Measurements from ENCODE around the gene TMEM239.

The TMEM239 gene

DNA sequence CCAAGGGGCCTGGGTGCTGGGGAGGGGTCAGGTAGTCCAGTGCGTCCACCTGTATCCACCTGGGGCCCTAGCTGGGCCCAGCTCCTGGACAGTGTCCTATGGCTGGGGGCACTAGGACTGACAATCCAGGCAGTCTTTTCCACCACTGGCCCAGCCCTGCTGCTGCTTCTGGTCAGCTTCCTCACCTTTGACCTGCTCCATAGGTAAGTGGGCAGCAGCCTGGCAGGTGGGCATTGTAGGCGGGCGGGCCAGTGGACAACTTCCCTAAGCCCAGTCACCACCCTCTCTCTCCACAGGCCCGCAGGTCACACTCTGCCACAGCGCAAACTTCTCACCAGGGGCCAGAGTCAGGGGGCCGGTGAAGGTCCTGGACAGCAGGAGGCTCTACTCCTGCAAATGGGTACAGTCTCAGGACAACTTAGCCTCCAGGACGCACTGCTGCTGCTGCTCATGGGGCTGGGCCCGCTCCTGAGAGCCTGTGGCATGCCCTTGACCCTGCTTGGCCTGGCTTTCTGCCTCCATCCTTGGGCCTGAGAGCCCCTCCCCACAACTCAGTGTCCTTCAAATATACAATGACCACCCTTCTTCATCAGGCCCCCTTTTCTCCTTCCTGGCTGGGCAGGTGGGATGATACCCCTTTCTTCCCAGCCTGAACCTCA lies 793 bp upstream of the TMEM239 start:
- no peaks in the 10 kb centered on the region for H3K36me3 ChIP-seq (ENCODE audit: control insufficient read depth, insufficient read depth, low read length, severe bottlenecking)
- DNase-seq (ENCODE audit: low read depth): no peak
- H3K9me3 ChIP-seq (ENCODE audit: control insufficient read depth, low read length): peaks cover 14% of the 10 kb centered on the region
- peaks cover 66% of the 10 kb centered on the region for H3K4me1 ChIP-seq (ENCODE audit: control insufficient read depth, insufficient read depth, low read length)
- H3K9ac ChIP-seq (ENCODE audit: low read length): peak overlapping the region; percentile 51
- no peaks in the 10 kb centered on the region for H3K27me3 ChIP-seq (replicated peaks; ENCODE audit: control insufficient read depth, insufficient read depth, low read length)
- H3K4me3 ChIP-seq (ENCODE audit: low read length): peak overlapping the region; percentile 48

DNA sequence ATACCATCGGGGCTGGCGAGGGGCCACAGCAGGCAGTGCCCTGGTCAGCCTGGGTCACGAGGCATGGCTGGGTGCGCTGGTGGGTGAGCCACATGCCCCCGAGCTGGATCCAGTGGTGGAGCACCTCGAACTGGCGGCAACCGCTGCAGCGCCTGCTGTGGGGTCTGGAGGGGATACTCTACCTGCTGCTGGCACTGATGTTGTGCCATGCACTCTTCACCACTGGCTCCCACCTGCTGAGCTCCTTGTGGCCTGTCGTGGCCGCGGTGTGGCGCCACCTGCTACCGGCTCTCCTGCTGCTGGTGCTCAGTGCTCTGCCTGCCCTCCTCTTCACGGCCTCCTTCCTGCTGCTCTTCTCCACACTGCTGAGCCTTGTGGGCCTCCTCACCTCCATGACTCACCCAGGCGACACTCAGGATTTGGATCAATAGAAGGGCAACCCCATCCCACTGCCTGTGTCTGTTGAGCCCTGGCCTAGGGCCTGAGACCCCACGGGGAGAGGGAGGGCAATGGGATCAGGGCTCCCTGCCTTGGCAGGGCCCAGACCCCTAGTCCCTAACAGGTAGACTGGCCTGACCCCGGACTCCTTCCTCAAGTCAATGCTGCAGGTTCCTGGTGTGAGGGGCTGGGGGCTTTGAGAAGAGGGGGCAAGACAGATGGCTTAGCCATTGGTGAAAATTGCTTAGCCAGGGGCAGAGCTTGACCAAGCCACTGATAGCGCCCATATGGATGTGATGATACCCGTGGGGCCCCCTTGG lies 598 bp downstream of the TMEM239 start:
- no peaks in the 10 kb centered on the region for H3K36me3 ChIP-seq (ENCODE audit: control insufficient read depth, insufficient read depth, low read length, severe bottlenecking)
- H3K4me1 ChIP-seq (ENCODE audit: control insufficient read depth, insufficient read depth, low read length): peaks cover 73% of the 10 kb centered on the region
- peaks cover 9% of the 10 kb centered on the region for H3K9me3 ChIP-seq (ENCODE audit: control insufficient read depth, low read length)
- DNase-seq (ENCODE audit: low read depth): no peak
- H3K27me3 ChIP-seq (replicated peaks; ENCODE audit: control insufficient read depth, insufficient read depth, low read length): no peaks in the 10 kb centered on the region
- H3K4me3 ChIP-seq (ENCODE audit: low read length): no peak overlapping the region
- H3K9ac ChIP-seq (ENCODE audit: low read length): no peak overlapping the region

DNA sequence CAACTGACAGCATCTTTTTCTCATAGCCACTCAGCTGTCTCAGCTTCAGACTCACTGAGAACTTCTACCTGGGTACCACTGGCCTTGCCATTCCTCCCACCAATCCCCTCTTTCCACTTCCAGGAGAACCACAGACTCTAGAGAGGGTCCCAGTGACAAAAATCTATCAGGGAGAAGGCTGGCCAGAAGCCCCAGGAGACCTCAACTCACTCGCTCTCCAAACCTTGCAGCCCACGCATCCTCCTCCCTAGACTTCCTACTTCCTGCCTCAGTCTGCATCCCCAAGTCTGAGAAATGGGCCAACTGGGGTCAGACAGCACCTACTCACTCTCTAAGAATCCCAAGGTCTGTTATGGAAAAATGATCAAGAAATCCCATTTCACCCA lies 1.2 kb downstream of the TMEM239 start:
- no peak for DNase-seq (ENCODE audit: low read depth)
- no peaks in the 10 kb centered on the region for H3K27me3 ChIP-seq (replicated peaks; ENCODE audit: control insufficient read depth, insufficient read depth, low read length)
- H3K9me3 ChIP-seq (ENCODE audit: control insufficient read depth, low read length): peaks cover 3% of the 10 kb centered on the region
- no peak overlapping the region for H3K9ac ChIP-seq (ENCODE audit: low read length)
- H3K36me3 ChIP-seq (ENCODE audit: control insufficient read depth, insufficient read depth, low read length, severe bottlenecking): no peaks in the 10 kb centered on the region
- H3K4me1 ChIP-seq (ENCODE audit: control insufficient read depth, insufficient read depth, low read length): peaks cover 73% of the 10 kb centered on the region
- H3K4me3 ChIP-seq (ENCODE audit: low read length): peak overlapping the region; percentile 8

DNA sequence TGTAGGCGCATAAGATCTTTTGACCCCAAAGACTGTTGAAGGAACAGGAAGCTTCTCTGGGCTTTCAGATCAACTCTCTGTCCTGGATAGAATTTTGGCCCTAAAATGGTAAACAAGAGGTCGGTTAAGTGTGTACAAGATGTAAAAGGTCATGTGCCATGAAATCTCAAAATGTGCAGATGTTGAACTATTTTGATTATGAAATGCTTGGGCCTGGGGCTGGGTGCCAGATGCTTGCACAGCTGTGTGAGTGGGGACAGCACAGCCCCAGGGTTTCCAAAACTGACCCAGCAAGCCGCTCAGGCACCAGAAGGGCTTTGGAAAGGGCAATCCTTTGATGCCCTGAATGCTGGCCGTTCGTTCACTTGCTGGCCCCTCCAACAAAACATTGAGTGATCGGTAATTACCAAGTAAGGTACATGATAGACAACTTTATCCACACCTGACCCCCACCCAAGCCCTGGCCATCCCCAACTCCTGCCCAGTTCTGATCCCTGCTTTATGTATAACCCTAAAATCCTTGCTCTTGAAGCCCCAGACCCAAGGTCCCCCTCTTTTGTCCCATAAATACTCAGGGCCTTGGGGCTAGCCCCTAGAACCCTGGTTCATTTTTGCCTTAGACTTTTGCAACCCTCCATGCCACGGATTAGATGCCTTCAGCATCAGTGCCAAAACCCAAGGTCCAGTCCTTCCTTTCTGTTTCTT lies 1.9 kb downstream of the TMEM239 start:
- no peaks in the 10 kb centered on the region for H3K9me3 ChIP-seq (ENCODE audit: control insufficient read depth, low read length)
- peak overlapping the region; percentile 8 for H3K4me3 ChIP-seq (ENCODE audit: low read length)
- DNase-seq (ENCODE audit: low read depth): peak; percentile 39
- no peak overlapping the region for H3K9ac ChIP-seq (ENCODE audit: low read length)
- no peaks in the 10 kb centered on the region for H3K36me3 ChIP-seq (ENCODE audit: control insufficient read depth, insufficient read depth, low read length, severe bottlenecking)
- peaks cover 73% of the 10 kb centered on the region for H3K4me1 ChIP-seq (ENCODE audit: control insufficient read depth, insufficient read depth, low read length)
- H3K27me3 ChIP-seq (replicated peaks; ENCODE audit: control insufficient read depth, insufficient read depth, low read length): no peaks in the 10 kb centered on the region

DNA sequence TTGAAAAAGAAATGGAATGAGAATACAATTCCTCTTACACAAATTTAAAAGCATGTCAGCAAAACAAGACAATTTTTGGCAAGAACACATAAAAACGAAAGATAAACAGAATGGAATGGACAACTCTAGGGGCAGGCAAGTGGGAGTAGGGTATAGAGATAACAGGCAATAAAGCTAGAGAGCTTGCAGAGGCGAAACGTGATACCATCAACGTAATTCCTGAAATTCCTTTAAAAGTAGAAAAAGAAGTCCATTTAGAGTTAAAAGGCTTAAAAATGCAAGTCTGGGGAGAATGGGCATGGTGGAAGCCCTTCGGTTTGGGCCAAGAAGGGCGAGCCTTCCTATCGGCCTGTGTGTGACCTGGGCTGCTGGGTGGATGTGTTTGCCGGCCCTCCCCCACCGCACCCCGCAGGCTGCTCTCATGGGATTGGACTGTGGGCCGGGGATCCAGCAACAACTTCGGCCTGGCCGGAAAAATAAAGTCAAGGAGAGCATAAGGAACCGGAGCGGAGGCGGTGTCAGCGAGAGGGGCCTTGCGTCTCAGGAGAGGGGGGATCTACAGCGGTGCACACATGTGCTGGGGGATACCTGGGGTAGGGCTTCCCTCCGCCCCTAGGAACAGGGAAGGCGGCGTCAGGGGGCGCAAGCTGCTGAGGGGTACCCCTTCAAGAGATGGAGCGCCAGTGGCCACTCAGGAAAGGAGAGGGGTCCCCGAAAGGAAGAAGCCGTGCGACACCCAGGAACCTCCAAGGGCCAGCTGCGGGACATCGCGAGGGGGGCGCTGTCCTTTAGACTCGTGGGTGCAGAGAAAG lies 4.1 kb downstream of the TMEM239 start:
- Histone ChIP-seq H3K4me3 (ENCODE audit: low read length) (peak overlapping the region; percentile 20), H3K9ac (ENCODE audit: low read length) (peak overlapping the region; percentile 18)
- peak; percentile 55 for DNase-seq (ENCODE audit: low read depth)

DNA sequence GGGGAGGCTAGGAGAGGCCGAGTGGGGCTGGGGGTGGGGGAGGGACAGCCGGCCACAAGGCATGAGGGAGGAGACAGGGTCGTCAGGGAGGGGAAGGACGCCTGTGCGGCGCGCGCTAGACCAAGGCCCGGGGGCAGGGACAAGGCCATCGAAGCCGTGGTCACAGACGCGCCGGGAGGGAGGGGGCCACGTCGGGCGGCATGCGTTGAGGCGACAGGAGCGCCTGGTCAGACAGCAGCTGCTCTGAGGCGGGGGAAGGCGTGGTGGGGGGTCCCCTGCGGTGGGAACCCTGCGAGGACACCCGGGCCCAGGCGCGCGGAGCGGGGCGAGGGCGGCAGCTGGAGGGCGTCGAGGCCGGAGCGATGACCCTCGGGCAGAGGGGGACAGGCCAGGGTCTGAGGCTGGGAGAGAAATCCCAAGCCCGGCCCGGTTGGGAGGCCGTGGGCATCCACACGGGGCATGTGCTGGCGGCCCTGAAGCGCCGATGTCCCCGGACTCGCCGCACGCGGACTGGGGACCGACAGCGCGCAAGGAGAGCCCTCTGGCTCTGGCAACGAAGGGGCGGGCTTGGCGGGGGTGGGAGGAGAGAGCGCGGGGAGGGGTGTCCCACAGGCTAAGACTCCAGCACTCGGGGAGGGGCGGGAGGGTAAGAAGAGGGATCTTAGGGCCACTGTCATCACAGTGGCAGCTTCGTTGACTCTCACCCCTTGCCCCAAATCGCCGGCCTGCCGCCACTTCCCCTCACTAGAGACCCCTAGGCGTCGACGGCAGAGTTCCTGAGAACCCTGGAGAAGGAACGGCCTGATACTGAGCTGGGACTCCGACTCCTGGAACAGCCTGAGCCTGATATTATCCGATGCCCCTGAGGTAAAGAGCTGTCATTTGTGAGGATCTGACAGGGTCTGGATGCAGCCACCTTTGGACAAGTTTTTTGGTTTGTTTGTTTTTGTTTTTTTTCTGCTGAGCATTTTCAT lies 5.0 kb downstream of the TMEM239 start:
- Histone ChIP-seq H3K4me3 (ENCODE audit: low read length) (peak overlapping the region; percentile 17), H3K4me1 (ENCODE audit: control insufficient read depth, insufficient read depth, low read length) (peaks cover 48% of the 10 kb centered on the region), H3K9ac (ENCODE audit: low read length) (no peak overlapping the region), H3K27me3 (replicated peaks; ENCODE audit: control insufficient read depth, insufficient read depth, low read length) (no peaks in the 10 kb centered on the region), H3K36me3 (ENCODE audit: control insufficient read depth, insufficient read depth, low read length, severe bottlenecking) (no peaks in the 10 kb centered on the region), H3K9me3 (ENCODE audit: control insufficient read depth, low read length) (no peaks in the 10 kb centered on the region)
- no peak for DNase-seq (ENCODE audit: low read depth)

More for the DNA sequence above, 4.1 kb downstream of the TMEM239 start:
- H3K4me1 ChIP-seq (ENCODE audit: control insufficient read depth, insufficient read depth, low read length): peaks cover 57% of the 10 kb centered on the region
- no peaks in the 10 kb centered on the region for H3K27me3 ChIP-seq (replicated peaks; ENCODE audit: control insufficient read depth, insufficient read depth, low read length)
- H3K36me3 ChIP-seq (ENCODE audit: control insufficient read depth, insufficient read depth, low read length, severe bottlenecking): no peaks in the 10 kb centered on the region
- no peaks in the 10 kb centered on the region for H3K9me3 ChIP-seq (ENCODE audit: control insufficient read depth, low read length)

DNA sequence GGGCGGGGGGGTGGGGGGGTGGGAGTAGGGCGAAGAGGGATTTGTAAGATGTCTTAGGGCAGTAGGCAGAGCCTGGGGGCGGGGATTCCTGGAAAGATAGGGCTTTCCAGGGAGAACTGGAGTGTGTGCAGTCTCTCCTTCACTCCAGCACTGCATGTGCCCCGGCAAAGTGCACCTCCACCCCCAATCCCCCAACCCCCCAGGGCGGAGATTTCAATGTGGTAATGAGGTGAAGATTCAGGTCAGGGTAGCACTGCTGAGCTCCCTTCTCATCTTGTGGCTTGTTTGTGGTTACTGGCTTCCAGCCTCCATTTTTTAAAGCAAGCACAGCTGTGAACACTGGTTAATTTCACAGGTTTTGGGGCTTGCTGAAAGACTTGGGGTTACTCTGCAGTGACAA lies 5.9 kb downstream of the TMEM239 start:
- Histone ChIP-seq H3K27me3 (replicated peaks; ENCODE audit: control insufficient read depth, insufficient read depth, low read length) (no peaks in the 10 kb centered on the region), H3K36me3 (ENCODE audit: control insufficient read depth, insufficient read depth, low read length, severe bottlenecking) (no peaks in the 10 kb centered on the region), H3K9me3 (ENCODE audit: control insufficient read depth, low read length) (no peaks in the 10 kb centered on the region), H3K9ac (ENCODE audit: low read length) (no peak overlapping the region), H3K4me1 (ENCODE audit: control insufficient read depth, insufficient read depth, low read length) (peaks cover 40% of the 10 kb centered on the region), H3K4me3 (ENCODE audit: low read length) (no peak overlapping the region)
- no peak for DNase-seq (ENCODE audit: low read depth)

DNA sequence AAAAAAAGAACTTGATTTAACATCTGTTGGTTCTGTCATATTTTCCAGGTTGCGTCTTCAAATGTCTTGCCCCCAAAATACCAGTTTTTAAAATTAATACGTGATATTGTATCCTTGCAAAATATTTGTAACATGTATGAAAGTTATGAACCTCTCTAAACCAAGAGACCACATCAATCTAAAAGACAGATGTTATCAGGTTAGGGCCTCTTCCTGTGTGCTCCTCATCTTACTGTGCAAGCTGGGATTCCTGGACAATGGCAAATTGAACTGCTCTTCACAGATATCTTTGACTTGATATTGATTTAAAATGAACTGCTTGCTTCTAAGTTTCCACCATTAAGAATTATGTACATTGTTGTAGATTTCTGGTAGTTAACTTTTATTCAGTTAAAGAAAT lies 9.6 kb downstream of the TMEM239 start:
- peaks cover 4% of the 10 kb centered on the region for H3K4me1 ChIP-seq (ENCODE audit: control insufficient read depth, insufficient read depth, low read length)
- H3K36me3 ChIP-seq (ENCODE audit: control insufficient read depth, insufficient read depth, low read length, severe bottlenecking): no peaks in the 10 kb centered on the region
- no peak overlapping the region for H3K4me3 ChIP-seq (ENCODE audit: low read length)
- H3K27me3 ChIP-seq (replicated peaks; ENCODE audit: control insufficient read depth, insufficient read depth, low read length): no peaks in the 10 kb centered on the region
- no peak overlapping the region for H3K9ac ChIP-seq (ENCODE audit: low read length)
- DNase-seq (ENCODE audit: low read depth): no peak
- no peaks in the 10 kb centered on the region for H3K9me3 ChIP-seq (ENCODE audit: control insufficient read depth, low read length)

DNA sequence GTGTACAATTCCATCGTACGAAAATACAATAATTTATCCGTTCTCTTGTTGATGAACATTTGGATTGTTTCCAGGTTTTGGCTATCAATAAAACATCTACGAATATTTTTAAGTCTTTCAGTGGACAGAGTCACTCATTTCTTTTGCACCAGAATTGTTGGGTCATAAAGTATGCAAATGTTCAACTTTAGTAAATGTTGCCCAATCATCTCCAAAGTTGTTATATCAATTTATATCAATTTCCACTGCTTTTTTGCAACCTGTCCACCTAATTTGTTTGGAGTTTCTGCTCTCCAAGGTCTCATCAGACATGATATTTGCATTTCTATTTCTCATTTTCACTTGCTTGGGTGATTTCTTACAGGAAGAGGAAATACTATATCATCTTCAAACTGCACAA lies 10.5 kb downstream of the TMEM239 start:
- no peak overlapping the region for H3K9ac ChIP-seq (ENCODE audit: low read length)
- DNase-seq (ENCODE audit: low read depth): no peak

DNA sequence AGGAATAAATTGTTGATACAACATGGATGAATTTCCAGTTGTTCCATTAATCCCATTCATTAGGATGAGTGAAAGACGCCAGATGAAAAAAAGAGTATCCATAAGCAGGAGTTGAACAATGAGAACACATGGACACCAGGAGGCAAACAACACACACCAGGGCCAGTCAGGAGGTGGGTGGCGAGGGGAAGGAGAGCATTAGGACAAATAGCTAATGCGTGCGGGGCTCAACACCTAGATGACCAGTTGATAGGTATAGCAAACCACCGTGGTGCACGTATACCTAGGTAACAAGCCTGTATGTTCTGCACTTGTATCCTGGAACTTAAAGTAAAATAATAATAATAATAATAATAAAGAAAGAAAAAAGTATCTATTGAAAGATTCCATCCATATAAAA lies 13.2 kb downstream of the TMEM239 start:
- Histone ChIP-seq H3K36me3 (ENCODE audit: control insufficient read depth, insufficient read depth, low read length, severe bottlenecking) (no peaks in the 10 kb centered on the region), H3K4me3 (ENCODE audit: low read length) (no peak overlapping the region), H3K9me3 (ENCODE audit: control insufficient read depth, low read length) (no peaks in the 10 kb centered on the region), H3K27me3 (replicated peaks; ENCODE audit: control insufficient read depth, insufficient read depth, low read length) (no peaks in the 10 kb centered on the region), H3K4me1 (ENCODE audit: control insufficient read depth, insufficient read depth, low read length) (peaks cover 11% of the 10 kb centered on the region), H3K9ac (ENCODE audit: low read length) (no peak overlapping the region)
- no peak for DNase-seq (ENCODE audit: low read depth)

More for the DNA sequence above, 10.5 kb downstream of the TMEM239 start:
- Histone ChIP-seq H3K9me3 (ENCODE audit: control insufficient read depth, low read length) (no peaks in the 10 kb centered on the region), H3K36me3 (ENCODE audit: control insufficient read depth, insufficient read depth, low read length, severe bottlenecking) (no peaks in the 10 kb centered on the region), H3K4me1 (ENCODE audit: control insufficient read depth, insufficient read depth, low read length) (peaks cover 4% of the 10 kb centered on the region), H3K4me3 (ENCODE audit: low read length) (no peak overlapping the region), H3K27me3 (replicated peaks; ENCODE audit: control insufficient read depth, insufficient read depth, low read length) (no peaks in the 10 kb centered on the region)

Data from adipocyte (in vitro differentiated cells).